HG03039 (cell line): ENCODE data around the gene EBNA1BP2.
"Not testable (repeated sequence)": the region's sequence is repeated elsewhere in the genome, so short reads cannot be mapped to it uniquely, and the experiment has no call there.

Experiments used
- ATAC-seq: cut with Tn5 transposase; IDR thresholded peaks from one replicate; pipeline ENCODE4 v1.9.1; 2021; ENCODE audit warnings: mild to moderate bottlenecking, moderate library complexity; ENCODE audit not compliant: unreplicated experiment

The EBNA1BP2 gene

GRCh38 chr1:43121256-43121900, 50.7 kb downstream of the EBNA1BP2 start:
- no peak for ATAC-seq

- ATAC-seq = not testable (repeated sequence)
Observed at GRCh38 chr1:43119928-43120586, 52.0 kb downstream of the EBNA1BP2 start.
